Activated CD4-positive, alpha-beta memory T cell treated with anti-CD3 and anti-CD28 coated beads, Interleukin-2, amount 10 ng/mL, durations not matched to agents 7 days and 5 days (primary cell): Measurements from ENCODE around the gene PABPC1L. TPM values are rescaled to one million over a fixed set of nuclear protein-coding genes. Genes with fewer than 3 reads are reported as not detected.
A peak's percentile ranks its signal among the peaks of the same experiment; 100 is the strongest.

Source experiments
- CTCF ChIA-PET: fragments of 350-600 bp; sonication (Branson Sonifier 250); formaldehyde crosslinking; loops from one replicate; lab custom pipeline; 2021; ENCODE audit warnings: antibody characterized with exemption, inconsistent platforms; lab: Charles Lee
- POLR2A ChIA-PET: fragments of 350-600 bp; sonication (Branson Sonifier 250); formaldehyde crosslinking; loops from one replicate; lab custom pipeline; 2021; ENCODE audit warnings: antibody characterized with exemption; lab: Charles Lee
- DNase-seq: peaks from one replicate; pipeline ENCODE4 v3.0.0-alpha.2; 2020
- H3K27ac Mint-ChIP-seq: one replicate; pipeline ENCODE4 v1.8.0; 2021; ENCODE audit warnings: mild to moderate bottlenecking, mixed read lengths
- H3K27me3 Mint-ChIP-seq: one replicate; pipeline ENCODE4 v1.8.0; 2021; ENCODE audit warnings: mixed read lengths
- H3K36me3 Mint-ChIP-seq: one replicate; pipeline ENCODE4 v1.8.0; 2021; ENCODE audit warnings: low read depth, mixed read lengths
- H3K4me1 Mint-ChIP-seq: one replicate; pipeline ENCODE4 v1.8.0; 2021; ENCODE audit warnings: mixed read lengths
- H3K4me3 Mint-ChIP-seq: one replicate; pipeline ENCODE4 v1.8.0; 2021; ENCODE audit warnings: mild to moderate bottlenecking, mixed read lengths
- H3K9me3 Mint-ChIP-seq: one replicate; pipeline ENCODE4 v1.8.0; 2021; ENCODE audit warnings: mixed read lengths
- total RNA-seq, 2 experiments: library from RNA; stranded (reverse); gene quantifications; one replicate each; pipeline ENCODE4 v1.2.3, GENCODE V29; 2021

Gene PABPC1L
- total RNA-seq, 2 experiments from 2014 or later, result 57.9 to 58.9 TPM

DNA sequence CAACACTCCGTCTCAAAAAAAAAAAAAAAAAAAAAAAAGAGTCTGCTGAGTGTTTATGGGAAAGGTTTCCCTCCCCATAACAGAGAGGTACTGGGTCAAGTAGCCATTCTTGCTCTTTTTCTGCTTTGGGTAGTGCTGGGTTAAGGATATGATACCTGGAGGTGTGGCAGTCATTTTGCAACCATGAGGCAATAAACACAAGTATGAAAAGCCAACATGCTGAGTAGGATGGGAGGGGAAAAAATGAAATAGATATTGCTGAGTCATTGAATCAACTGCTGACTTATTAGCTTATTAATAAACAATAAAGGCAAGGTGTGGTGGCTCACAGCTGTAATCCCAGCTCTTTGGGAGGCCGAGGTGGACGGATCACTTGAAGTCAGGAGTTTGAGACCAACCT lies 52.6 kb downstream of the PABPC1L start:
- Mint-ChIP-seq H3K9me3 (no peaks in the 10 kb centered on the region), H3K27me3 (no peaks in the 10 kb centered on the region), H3K4me3 (no peak overlapping the region), H3K36me3 (peaks cover 25% of the 10 kb centered on the region), H3K27ac (peak overlapping the region; percentile 31), H3K4me1 (peaks cover 73% of the 10 kb centered on the region)
- ChIA-PET POLR2A (interaction anchor here (0.8 to 6.3 kb wide), 7 partner anchors 11 to 77 kb away, joined by 3 to 105 read pairs (median 3); partner anchors contain the start of genes PABPC1L and YWHAB), CTCF (interaction anchor here (0.7 to 1.6 kb wide), 3 partner anchors 16 to 113 kb away, joined by 3 to 7 read pairs (median 3); no protein-coding TSS in a partner anchor)
- DNase-seq, result no peak

DNA sequence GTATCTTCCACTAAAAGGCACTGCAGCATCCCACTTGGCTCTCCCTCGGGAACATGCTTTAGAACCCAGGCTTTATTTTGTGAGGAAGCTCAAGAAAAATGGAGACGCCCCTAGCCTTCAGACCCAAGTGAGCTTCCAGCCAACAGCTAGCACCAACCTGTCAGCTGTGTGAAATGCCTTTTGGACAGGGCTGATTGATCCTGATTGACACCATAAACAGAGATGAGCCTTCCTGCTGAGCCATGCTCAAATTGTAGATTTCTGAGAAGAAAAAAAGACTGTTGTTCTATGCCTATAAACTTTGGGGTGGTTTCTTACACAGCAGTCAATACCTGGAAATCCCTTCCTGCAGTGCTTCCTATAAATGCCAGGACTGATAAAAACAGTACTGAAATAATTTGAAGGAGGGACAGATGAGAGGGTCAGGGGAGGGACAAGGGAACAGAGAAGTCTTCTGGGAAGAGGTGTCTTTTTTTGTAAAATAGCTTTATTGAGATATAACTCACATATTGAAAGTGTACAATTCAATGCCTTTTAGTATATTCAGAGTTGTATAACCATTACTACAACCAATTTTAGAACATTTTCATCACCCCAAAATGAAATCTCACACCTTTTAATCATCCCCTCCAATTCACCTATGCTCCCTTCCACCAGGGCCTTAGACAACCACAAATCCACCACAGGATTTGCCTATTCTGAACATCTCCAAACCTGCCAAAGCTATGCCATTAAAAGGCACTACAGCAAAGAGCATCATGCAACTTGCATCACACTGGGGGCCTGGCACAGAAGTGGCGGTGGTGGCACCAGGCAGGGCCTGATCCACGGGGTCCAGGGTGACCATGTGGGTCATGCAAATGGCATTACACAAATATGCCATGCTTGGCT lies 53.7 kb downstream of the PABPC1L start:
- CTCF ChIA-PET, result interaction anchor here (0.8 to 1.6 kb wide), 2 partner anchors 15 to 33 kb away, joined by 3 to 7 read pairs; no protein-coding TSS in a partner anchor
- Mint-ChIP-seq H3K4me3 (no peak overlapping the region), H3K36me3 (peaks cover 26% of the 10 kb centered on the region), H3K4me1 (peaks cover 66% of the 10 kb centered on the region), H3K27ac (peak overlapping the region; percentile 83), H3K27me3 (no peaks in the 10 kb centered on the region), H3K9me3 (no peaks in the 10 kb centered on the region)
- DNase-seq, result no peak
- POLR2A ChIA-PET, result interaction anchor here (0.8 to 6.3 kb wide), 8 partner anchors 12 to 78 kb away, joined by 3 to 105 read pairs (median 3); partner anchors contain the start of genes PABPC1L and YWHAB

GRCh38 chr20:44965651-44966029 lies 55.8 kb downstream of the PABPC1L start:
- Mint-ChIP-seq H3K36me3 (peaks cover 35% of the 10 kb centered on the region), H3K4me1 (peaks cover 68% of the 10 kb centered on the region), H3K9me3 (no peaks in the 10 kb centered on the region), H3K27ac (peak overlapping the region; percentile 98), H3K27me3 (no peaks in the 10 kb centered on the region), H3K4me3 (peak overlapping the region; percentile 94)
- DNase-seq, result no peak
- CTCF ChIA-PET, result interaction anchor here (1.1 to 1.5 kb wide), 4 partner anchors 14 to 78 kb away, joined by 3 to 4 read pairs (median 4); no protein-coding TSS in a partner anchor
- POLR2A ChIA-PET, result interaction anchor here (1.0 to 6.3 kb wide), 10 partner anchors 9 to 434 kb away, joined by 3 to 105 read pairs (median 4); partner anchors contain the start of gene PABPC1L

DNA sequence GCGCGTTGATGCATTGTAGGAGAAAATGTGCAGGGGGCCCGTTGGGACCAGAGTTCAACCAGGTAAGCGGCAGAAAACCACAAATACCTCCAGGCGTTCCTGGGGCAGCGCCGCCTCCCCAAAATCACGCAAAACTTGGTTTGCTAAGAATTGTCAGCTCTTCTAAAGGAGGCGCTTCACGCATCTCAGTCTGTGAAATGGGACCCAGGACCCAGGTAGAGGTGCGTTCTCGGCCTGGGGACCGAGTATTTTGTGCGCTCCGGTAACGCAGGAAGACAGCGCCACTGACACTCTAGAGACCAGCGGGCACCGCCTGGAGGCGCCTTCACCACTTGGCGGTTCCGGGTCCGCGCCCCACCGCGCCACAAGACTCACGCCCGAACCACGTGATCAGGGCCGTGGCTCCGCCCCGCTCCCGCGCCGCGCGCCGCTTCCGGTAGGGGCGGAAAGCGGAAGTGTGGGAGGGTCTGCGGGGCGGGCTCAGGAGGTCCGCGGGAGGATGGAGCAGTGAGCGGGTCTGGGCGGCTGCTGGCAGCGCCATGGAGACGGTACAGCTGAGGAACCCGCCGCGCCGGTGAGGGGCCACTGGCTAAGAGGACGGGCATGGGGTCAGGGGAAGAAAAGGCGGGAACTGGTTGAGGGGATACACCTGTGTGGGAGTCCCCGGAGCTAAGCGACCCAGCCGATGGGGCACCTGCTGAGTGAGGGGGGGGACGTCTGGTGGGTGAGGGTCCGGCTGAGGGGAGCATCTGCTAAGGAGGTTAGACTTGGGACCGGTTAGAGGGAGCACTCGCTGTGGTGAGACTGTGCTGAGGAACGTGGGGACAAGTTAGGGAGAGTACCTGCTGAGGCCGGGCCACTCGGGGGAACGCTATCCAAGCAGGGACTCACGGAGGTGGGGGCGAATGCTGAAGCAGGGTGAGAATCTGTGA lies 56.4 kb downstream of the PABPC1L start, which contains the start of gene STK4:
Gene STK4 (plus strand): TSS at position 483 of the 932 bp plus-strand sequence. CDS start 57 bp downstream, at position 540.
- Mint-ChIP-seq H3K9me3 (no peaks in the 10 kb centered on the region), H3K36me3 (peaks cover 41% of the 10 kb centered on the region), H3K27ac (peak within 1 kb of the TSS; percentile 98), H3K27me3 (no peaks in the 10 kb centered on the region), H3K4me1 (peaks cover 68% of the 10 kb centered on the region), H3K4me3 (peak within 1 kb of the TSS; percentile 94)
- ChIA-PET POLR2A (interaction anchor here (1.0 to 6.3 kb wide), 16 partner anchors 9 to 81 kb away, joined by 3 to 105 read pairs (median 4); partner anchors contain the start of genes PABPC1L and YWHAB), CTCF (interaction anchor here (1.1 to 1.5 kb wide), 3 partner anchors 15 to 78 kb away, joined by 4 read pairs; no protein-coding TSS in a partner anchor)
- peak; percentile 96 for DNase-seq

DNA sequence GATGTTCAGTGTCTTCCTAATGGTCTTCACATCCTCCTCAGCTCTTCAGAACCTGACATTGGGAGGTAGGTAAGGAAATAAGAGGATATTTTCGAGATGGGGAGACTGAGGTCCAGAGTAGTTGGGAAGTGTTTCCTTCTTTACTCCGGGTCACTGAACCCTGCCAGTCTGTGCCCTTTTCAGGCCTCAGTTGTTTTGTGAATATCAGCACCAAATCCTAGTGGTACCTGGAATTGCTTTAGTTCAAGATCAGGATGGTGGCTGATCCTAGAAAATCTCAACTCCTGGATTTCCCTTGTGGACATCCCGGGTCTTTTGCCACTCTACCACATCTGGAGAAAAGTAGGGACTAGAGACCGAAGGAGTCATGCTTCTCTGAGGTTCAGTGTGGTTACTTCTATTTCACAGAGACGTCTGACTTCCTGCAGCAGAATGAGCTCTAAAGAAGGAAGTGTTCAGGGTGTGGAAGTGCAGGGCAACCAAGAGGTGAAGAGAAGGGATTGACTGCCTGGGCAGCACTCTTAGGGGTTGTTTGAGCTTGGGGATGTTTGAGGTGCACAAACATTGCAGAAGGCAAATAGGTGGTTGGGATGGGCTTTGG lies 57.4 kb downstream of the PABPC1L start:
- Mint-ChIP-seq H3K9me3 (no peaks in the 10 kb centered on the region), H3K27ac (peak overlapping the region; percentile 98), H3K4me3 (peak overlapping the region; percentile 94), H3K4me1 (peaks cover 64% of the 10 kb centered on the region), H3K36me3 (peaks cover 48% of the 10 kb centered on the region), H3K27me3 (no peaks in the 10 kb centered on the region)
- POLR2A ChIA-PET, result interaction anchor here (0.9 to 6.3 kb wide), 18 partner anchors 8 to 82 kb away, joined by 3 to 105 read pairs (median 4); partner anchors contain the start of genes PABPC1L, TOMM34 and YWHAB
- peak; percentile 52 for DNase-seq
- CTCF ChIA-PET, result interaction anchor here (1.0 to 2.3 kb wide), 7 partner anchors 9 to 83 kb away, joined by 3 to 25 read pairs (median 4); no protein-coding TSS in a partner anchor

DNA sequence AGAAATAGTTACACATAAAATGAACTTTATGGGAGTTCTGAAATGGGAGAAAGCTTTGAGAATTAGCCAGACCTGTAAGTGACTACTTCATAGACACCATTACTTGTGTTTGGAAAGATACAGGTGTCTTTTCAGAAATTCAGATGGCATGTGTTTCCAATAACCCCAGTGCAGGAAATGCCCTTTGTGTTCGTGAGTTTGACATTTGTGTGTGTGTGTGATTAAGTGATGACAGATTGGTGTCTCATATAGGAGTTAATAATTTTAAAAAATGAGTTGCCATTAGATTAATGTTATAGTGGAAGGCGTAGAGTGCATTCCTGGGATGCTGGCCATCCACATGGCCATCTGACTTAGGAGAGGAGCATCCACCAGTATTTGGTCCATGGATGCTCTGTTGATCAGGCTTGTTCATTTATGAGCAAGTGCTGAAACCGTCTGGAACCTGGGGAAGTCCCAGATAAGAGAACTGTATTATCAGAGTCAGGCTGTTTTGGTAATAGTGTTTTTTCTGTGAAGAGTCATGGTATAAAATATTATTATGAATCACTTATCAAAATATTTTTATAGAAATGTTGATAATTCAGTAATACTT lies 59.5 kb downstream of the PABPC1L start:
- peaks cover 66% of the 10 kb centered on the region for H3K36me3 Mint-ChIP-seq
- no peak for DNase-seq
- H3K4me1 Mint-ChIP-seq, result peaks cover 55% of the 10 kb centered on the region
- H3K27ac Mint-ChIP-seq, result peak overlapping the region; percentile 98
- no peaks in the 10 kb centered on the region for H3K27me3 Mint-ChIP-seq
- POLR2A ChIA-PET, result interaction anchor here (1.0 to 2.2 kb wide), 2 partner anchors 10 to 20 kb away, joined by 3 to 10 read pairs; partner anchors contain the start of gene TOMM34
- H3K9me3 Mint-ChIP-seq, result no peaks in the 10 kb centered on the region
- H3K4me3 Mint-ChIP-seq, result peak overlapping the region; percentile 94
- CTCF ChIA-PET, result interaction anchor here (0.6 to 2.3 kb wide), 2 partner anchors 9 to 283 kb away, joined by 3 to 25 read pairs; no protein-coding TSS in a partner anchor

- H3K4me1 Mint-ChIP-seq, result peaks cover 57% of the 10 kb centered on the region
- peak overlapping the region; percentile 76 for H3K4me3 Mint-ChIP-seq
- ChIA-PET POLR2A (interaction anchor here (0.6 to 2.7 kb wide), 9 partner anchors 9 to 1095 kb away, joined by 3 to 22 read pairs (median 5); partner anchors contain the start of genes TOMM34 and YWHAB), CTCF (interaction anchor here (1.0 to 1.9 kb wide), 2 partner anchors 27 to 74 kb away, joined by 4 read pairs; no protein-coding TSS in a partner anchor)
- H3K9me3 Mint-ChIP-seq, result no peaks in the 10 kb centered on the region
- H3K27ac Mint-ChIP-seq, result peak overlapping the region; percentile 93
- H3K36me3 Mint-ChIP-seq, result peaks cover 75% of the 10 kb centered on the region
- no peaks in the 10 kb centered on the region for H3K27me3 Mint-ChIP-seq
- no peak for DNase-seq
These were observed 60.4 kb downstream of the PABPC1L start for GRCh38 chr20:44970243-44970757.

GRCh38 chr20:44973053-44973452 lies 63.2 kb downstream of the PABPC1L start:
- Mint-ChIP-seq H3K36me3 (peaks cover 81% of the 10 kb centered on the region), H3K27me3 (no peaks in the 10 kb centered on the region), H3K9me3 (no peaks in the 10 kb centered on the region), H3K4me3 (no peak overlapping the region), H3K4me1 (peaks cover 72% of the 10 kb centered on the region), H3K27ac (peak overlapping the region; percentile 53)
- no peak for DNase-seq
- ChIA-PET CTCF (no interaction called here), POLR2A (interaction anchor here (1.7 kb wide), 1 partner anchor 10 kb away, joined by 4 read pairs; no protein-coding TSS in a partner anchor)

DNA sequence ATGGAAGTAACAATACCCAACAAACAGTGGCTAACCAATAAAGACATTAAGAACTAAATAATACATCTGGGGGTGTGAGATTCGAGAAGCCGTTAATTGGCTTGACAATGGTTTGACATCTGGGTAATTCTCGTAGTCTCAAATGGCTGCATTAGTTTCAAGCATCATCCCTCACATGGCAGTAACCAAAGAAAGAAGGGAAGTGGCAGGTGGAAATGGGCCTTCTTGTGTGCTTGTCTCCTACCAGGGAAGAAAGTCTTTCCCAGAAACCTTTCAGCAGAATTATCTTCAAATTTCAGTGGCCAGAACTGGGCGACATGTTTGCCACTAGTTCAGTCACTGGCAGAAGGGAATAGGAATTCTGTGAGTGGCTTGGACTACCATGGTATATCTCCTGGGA lies 66.8 kb downstream of the PABPC1L start:
- CTCF ChIA-PET, result interaction anchor here (0.6 kb wide), 1 partner anchor 34 kb away, joined by 3 read pairs; no protein-coding TSS in a partner anchor
- H3K27me3 Mint-ChIP-seq, result no peaks in the 10 kb centered on the region
- peaks cover 86% of the 10 kb centered on the region for H3K36me3 Mint-ChIP-seq
- POLR2A ChIA-PET, result interaction anchor here (1.2 to 6.2 kb wide), 5 partner anchors 10 to 91 kb away, joined by 3 to 105 read pairs (median 9); partner anchors contain the start of genes PABPC1L, STK4, TOMM34 and YWHAB
- no peak overlapping the region for H3K4me3 Mint-ChIP-seq
- DNase-seq, result no peak
- H3K9me3 Mint-ChIP-seq, result no peaks in the 10 kb centered on the region
- peaks cover 74% of the 10 kb centered on the region for H3K4me1 Mint-ChIP-seq
- peak overlapping the region; percentile 12 for H3K27ac Mint-ChIP-seq

DNA sequence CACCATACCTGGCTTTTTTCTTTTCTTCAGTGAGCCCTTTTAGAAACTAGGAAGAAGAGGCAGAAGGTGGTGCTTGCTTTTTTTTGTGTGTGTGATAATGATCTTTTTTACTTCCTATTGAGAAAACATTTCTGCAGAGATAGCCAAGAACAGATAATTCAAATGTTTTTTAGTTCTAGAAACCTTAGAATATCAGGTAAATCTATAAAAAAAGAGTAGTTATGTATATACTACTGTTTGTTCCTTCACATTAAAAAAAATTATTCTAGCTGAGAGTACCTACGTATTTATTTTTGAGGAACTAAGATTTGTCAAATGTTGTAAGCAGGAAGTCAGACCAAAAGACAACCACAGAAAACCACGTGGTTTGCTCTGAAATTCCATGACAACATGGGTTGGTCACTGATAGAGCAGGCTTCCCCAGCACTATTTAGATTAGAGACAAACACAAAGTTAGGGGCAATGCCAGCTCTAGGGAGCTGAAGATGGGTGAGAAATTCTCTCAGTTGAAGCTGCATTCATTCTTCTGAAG lies 69.3 kb downstream of the PABPC1L start:
- H3K36me3 Mint-ChIP-seq, result peaks cover 84% of the 10 kb centered on the region
- POLR2A ChIA-PET, result interaction anchor here (0.6 to 6.2 kb wide), 11 partner anchors 8 to 396 kb away, joined by 3 to 105 read pairs (median 9); partner anchors contain the start of genes STK4, TOMM34 and YWHAB
- CTCF ChIA-PET, result interaction anchor here (0.8 to 2.9 kb wide), 7 partner anchors 8 to 32 kb away, joined by 3 to 25 read pairs (median 4); partner anchors contain the start of gene TOMM34
- DNase-seq, result peak; percentile 79
- peaks cover 71% of the 10 kb centered on the region for H3K4me1 Mint-ChIP-seq
- peak overlapping the region; percentile 99 for H3K27ac Mint-ChIP-seq
- H3K9me3 Mint-ChIP-seq, result no peaks in the 10 kb centered on the region
- peak overlapping the region; percentile 72 for H3K4me3 Mint-ChIP-seq
- no peaks in the 10 kb centered on the region for H3K27me3 Mint-ChIP-seq
